Measurements from ENCODE around the gene REM2. TPM values are rescaled to one million over a fixed set of nuclear protein-coding genes. Genes with fewer than 3 reads are reported as not detected.

The REM2 gene
- total and polyA plus RNA-seq, 2 of the 4 experiments (the other 2 are of a cell fraction) = under 0.01 to 0.07 TPM

- no peaks in the 10 kb centered on the region for H3K27me3 ChIP-seq (ENCODE audit: control insufficient read depth, insufficient read depth, low read length)
- ATAC-seq (ENCODE audit: low read depth) (peak; percentile 81), DNase-seq (peak; percentile 78)
- peak overlapping the region in 1 of 2 experiments; percentile 81; a peak in 2 of 4 replicates for H4K8ac ChIP-seq (ENCODE audit: low read depth in 2 of 2, low read length in 2 of 2)
- peak overlapping the region; percentile 11 for H2AK9ac ChIP-seq (replicated peaks; ENCODE audit: low read depth, low read length, poor library complexity)
- POLR2A ChIA-PET (ENCODE audit: unreplicated experiment) = no interaction called here
- CTCF ChIA-PET = interaction anchor here (0.6 to 2.0 kb wide), 14 partner anchors 10 to 328 kb away, joined by 3 to 7 read pairs (median 5); partner anchors contain the start of gene RBM23
- no peaks in the 10 kb centered on the region for H4K20me1 ChIP-seq (ENCODE audit: insufficient read depth, low read length)
- peaks cover 0 to 26% of the 10 kb centered on the region in 2 experiments; a peak in 3 of 4 replicates for H3K79me1 ChIP-seq (ENCODE audit: low read depth in 1 of 2, low read length in 2 of 2)
- peak overlapping the region; percentile 39; the same call in 1 of the 2 replicates for H4K91ac ChIP-seq (ENCODE audit: insufficient read depth, low read depth, low read length)
- intact Hi-C loops (cut with micrococcal nuclease) (loop anchor here (1.0 to 2.0 kb wide), 3 partner anchors 28 to 343 kb away; no protein-coding TSS in a partner anchor), dilution Hi-C loops (cut with HindIII; ENCODE audit: low sequenced_read_pairs, unreplicated experiment) (no loop called here), in situ Hi-C loops (cut with MboI; ENCODE audit: low sequenced_read_pairs) (loop anchor here (5.0 kb wide), 1 partner anchor 343 kb away; no protein-coding TSS in a partner anchor)
- no peak overlapping the region for H3K56ac ChIP-seq (ENCODE audit: extremely low read depth, insufficient read depth, low read length)
- no peak overlapping the region for H3K4me2 ChIP-seq (ENCODE audit: low read depth, low read length)
- H3K9me1 ChIP-seq (ENCODE audit: insufficient read depth, low read length) = peaks cover 20% of the 10 kb centered on the region
- no peaks in the 10 kb centered on the region for H3K9me3 ChIP-seq (ENCODE audit: control insufficient read depth, insufficient read depth, low read length)
- H3K23ac ChIP-seq (ENCODE audit: low read depth, low read length) = no peak overlapping the region
- peaks cover 35% of the 10 kb centered on the region for H3K36me3 ChIP-seq (ENCODE audit: control insufficient read depth, insufficient read depth, low read length)
- BruUV-seq (replicated peaks) = no TSS peak
- H3K14ac ChIP-seq (replicated peaks; ENCODE audit: low read depth, low read length) = peak overlapping the region; percentile 2; the same call in 1 of the 2 replicates
- H3K4ac ChIP-seq (ENCODE audit: low read depth, low read length) = peak overlapping the region; percentile 80
- H3K4me1 ChIP-seq (ENCODE audit: control insufficient read depth, insufficient read depth, low read length) = peaks cover 17% of the 10 kb centered on the region
- no peak overlapping the region for H2BK15ac ChIP-seq (ENCODE audit: low read depth, low read length)
- no CpG with 5 or more reads among the region's 3 CpGs for WGBS, 2 experiments (ENCODE audit: extremely low coverage in 2 of 2, insufficient read length in 1 of 2)
- no peak overlapping the region for H3K4me3 ChIP-seq (ENCODE audit: insufficient read depth, low read depth, low read length)
- H2BK5ac ChIP-seq (ENCODE audit: low read depth, low read length, poor library complexity, severe bottlenecking) = no peak overlapping the region
- peak overlapping the region; percentile 60; the same call in 1 of the 2 replicates for H2BK120ac ChIP-seq (ENCODE audit: low read depth, low read length)
- peak overlapping the region; percentile 59; the same call in 1 of the 2 replicates for H2AK5ac ChIP-seq (ENCODE audit: low read depth, low read length)
- H3K9ac ChIP-seq (ENCODE audit: low read depth, low read length) = no peak overlapping the region; the same call in 1 of the 2 replicates
- no peak overlapping the region for H3K27ac ChIP-seq (ENCODE audit: insufficient read depth, low read length)
- peak overlapping the region; percentile 66 for H2AFZ ChIP-seq (replicated peaks; ENCODE audit: low read length, poor library complexity)
- 0 out of 2 replicates have a peak overlapping the region, but pooled peaks have one; percentile 20 for H2BK20ac ChIP-seq (ENCODE audit: low read depth, low read length)
- H3K18ac ChIP-seq (ENCODE audit: low read depth, low read length) = no peak overlapping the region
- H4K5ac ChIP-seq (ENCODE audit: low read depth, low read length) = peak overlapping the region; percentile 56; the same call in 1 of the 2 replicates
- TF ChIP-seq RAD21 (IDR thresholded peaks at IDR 0.05; ENCODE audit: low read length) (peak; percentile 71), MAZ (IDR thresholded peaks at IDR 0.05; ENCODE audit: borderline replicate concordance, low read depth, low read length) (peak; percentile 71; the same call in 1 of the 2 replicates), BHLHE40 (IDR thresholded peaks at IDR 0.05; ENCODE audit: low read depth, low read length) (no peak), ELK1 (IDR thresholded peaks at IDR 0.05; ENCODE audit: borderline replicate concordance, low read depth, low read length) (no peak), FOS (IDR thresholded peaks at IDR 0.05; ENCODE audit: low read depth, low read length) (no peak), NFE2L2 (IDR thresholded peaks at IDR 0.05; ENCODE audit: low read depth, low read length) (no peak), MAFK (IDR thresholded peaks at IDR 0.05; ENCODE audit: low read depth, low read length) (no peak), RCOR1 (IDR thresholded peaks at IDR 0.05; ENCODE audit: insufficient replicate concordance, low read length) (no peak), USF2 (IDR thresholded peaks at IDR 0.05; ENCODE audit: low read depth, low read length) (no peak), RFX5 (IDR thresholded peaks at IDR 0.05; ENCODE audit: low read depth, low read length) (no peak), SMC3 (IDR thresholded peaks at IDR 0.05; ENCODE audit: low read depth, low read length) (peak; percentile 71), POLR2A (IDR thresholded peaks at IDR 0.05; ENCODE audit: low read depth, low read length) (no peak), CEBPB (IDR thresholded peaks at IDR 0.05; ENCODE audit: low read depth, low read length) (no peak), CHD1 (IDR thresholded peaks at IDR 0.05; ENCODE audit: low read depth, low read length) (no peak), MXI1 (IDR thresholded peaks at IDR 0.05; ENCODE audit: borderline replicate concordance, low read depth, low read length) (no peak)
Observed at GRCh38 chr14:22900081-22900799, 17.2 kb downstream of the REM2 start.
